GM21515 (cell line): ENCODE data around the gene AGTRAP.

Source experiments
- ATAC-seq: cut with Tn5 transposase; IDR thresholded peaks from one replicate; pipeline ENCODE4 v1.9.1; 2021; ENCODE audit not compliant: unreplicated experiment

Gene AGTRAP

DNA sequence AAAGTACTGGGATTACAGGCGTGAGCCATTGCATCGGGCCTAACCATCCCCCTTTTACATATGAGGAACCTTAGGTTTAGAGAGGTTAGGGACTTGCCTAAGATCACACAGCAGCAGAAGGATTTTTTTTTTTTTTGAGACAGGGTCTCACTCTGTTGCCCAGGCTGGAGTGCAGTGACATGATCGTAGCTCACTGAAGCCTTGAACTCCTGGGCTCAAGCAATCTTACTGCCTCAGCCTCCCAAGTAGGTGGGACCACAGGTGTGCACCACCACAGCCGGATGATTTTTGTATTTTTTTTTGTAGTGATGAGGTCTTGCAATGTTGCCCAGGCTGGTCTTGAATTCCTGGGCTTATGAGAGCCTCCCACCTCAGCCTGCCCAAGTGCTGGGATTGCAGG, 23.9 kb downstream of the AGTRAP start:
- ATAC-seq, result no peak

DNA sequence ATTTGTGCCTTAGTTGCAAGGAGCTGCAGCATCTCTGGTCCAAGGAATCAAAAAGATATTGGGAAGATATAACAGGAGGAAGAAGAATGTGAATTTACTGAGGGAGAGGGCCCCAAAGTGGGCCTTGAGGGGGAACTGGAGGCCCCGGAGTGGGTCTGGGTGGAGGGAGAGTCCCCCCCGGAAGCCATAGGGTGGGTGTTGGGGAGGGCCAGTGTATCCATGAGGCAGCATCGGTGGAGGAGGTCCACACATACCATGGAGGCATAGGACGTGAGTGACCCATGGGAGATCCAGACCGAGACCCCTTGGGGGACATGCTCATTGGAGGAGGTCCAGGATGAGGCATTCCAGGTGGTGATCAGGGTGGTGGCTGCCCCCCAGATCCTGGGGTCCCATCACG, 25.3 kb downstream of the AGTRAP start:
- ATAC-seq, result no peak

DNA sequence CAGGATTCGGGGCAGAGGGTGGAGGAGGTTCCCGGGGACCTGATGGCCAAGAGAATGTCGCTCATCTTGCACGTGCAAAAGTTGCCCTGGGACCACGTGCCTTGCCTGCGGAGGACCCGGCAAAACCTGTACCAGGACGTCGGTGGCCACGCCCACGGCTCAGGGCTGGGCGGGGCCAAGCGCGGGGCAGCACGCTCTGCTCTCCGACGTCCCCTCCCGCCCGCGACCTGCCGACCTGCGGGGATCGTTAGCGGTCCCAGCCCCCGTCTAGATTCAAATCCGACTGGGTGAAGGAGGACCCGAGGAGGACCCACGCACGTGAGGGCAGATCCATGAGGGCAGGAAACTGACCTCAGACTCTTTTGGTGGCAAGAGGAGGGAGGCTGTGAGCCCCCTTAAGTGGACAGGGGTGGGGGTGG, 26.1 kb downstream of the AGTRAP start, which contains the start of gene C1orf167:
Gene C1orf167, plus strand, starts transcription at position 206 of the 419 bp plus-strand sequence. CDS start 2,208 bp downstream, outside the sequence.
- ATAC-seq, result no peak

DNA sequence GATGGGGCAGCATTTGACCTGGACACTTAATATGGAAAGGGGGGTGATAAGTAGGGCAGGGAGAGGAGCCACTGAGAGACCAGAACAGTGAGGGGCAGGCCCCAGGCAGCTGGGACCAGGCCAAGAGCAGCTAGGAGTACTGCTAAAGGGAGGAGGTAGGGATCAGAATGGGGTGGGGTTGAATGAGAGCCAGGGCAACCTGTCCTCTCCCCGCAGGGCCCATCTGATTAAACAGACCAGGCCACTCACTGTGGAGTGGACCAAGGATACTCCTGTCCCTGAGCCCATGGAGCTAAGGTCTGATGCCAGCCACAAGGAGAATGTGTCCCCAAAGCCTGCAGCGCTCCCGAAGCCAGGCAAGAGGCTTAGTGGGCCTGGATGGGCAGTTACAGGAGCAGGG, 28.2 kb downstream of the AGTRAP start:
- no peak for ATAC-seq

DNA sequence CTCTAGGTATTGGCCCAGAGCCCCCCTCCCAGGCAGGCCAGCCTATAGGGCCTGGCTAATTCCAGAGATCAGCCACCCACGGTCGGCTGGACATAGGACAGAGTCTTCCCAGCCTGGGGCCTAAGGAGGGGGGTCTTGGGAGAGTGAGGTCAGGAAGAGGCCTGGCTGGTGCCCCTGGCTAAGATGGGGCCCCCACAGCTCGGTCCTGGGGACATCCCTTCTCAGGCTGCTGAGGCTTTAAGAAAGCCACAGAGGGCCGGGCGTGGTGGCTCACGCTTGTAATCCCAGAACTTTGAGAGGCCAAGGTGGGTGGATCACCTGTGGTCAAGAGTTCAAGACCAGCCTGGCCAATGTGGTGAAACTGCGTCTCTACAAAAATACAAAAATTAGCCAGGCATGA, 28.6 kb downstream of the AGTRAP start:
- no peak for ATAC-seq

DNA sequence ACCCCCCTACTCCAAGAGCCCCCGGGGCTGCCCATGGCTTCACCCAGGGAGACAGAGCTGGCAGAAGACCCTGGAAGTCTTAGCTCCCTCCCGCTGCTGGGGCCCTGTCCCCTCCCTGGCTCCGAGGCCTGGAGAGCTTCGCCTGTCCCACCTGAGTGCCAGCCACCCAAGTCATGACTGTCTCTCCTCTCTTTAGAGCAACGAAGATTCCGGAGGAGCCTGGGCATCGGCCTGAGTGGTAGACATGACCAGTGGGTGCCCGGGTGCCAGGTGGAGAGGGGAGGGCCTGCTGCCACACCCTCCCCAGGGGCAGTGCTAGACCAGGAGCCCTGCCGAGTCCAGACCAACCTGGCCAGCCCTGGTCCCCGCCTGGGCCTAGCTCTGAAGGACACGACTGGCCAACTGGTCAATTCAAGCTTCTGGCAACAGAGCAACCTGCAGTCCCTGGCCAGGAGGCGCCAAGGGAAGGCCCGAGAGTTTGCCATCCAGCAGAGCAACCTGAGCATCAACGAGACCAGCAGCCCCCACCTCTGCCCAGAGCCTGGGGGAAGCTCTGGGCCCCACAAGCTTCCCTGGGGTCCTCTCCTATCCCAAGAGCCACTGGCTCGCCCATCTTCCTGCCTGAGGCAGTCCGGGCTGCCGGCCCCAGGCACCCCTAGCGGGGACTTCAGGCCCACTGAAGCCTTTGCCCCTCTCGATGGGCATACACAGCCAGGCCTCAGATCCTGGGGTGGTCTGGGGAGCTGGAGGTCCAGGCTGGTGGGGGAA, 29.9 kb downstream of the AGTRAP start:
- no peak for ATAC-seq

DNA sequence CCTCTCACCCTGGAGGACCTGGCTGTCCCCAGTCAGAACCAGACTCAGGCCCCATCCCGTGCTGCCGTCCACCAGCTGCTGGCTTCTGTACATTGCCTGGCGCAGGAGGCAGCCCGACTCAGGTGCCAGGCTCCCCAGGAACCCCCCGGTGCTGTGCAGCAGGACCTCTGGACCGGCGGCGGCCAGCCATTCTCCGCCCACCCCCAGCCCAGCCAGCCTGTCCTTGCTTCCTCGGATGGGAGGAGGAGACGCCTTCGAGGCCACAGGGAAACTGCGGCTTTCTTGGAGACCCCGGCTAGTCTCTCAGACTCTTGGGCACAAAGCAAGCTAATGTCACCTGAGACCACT, 30.5 kb downstream of the AGTRAP start:
- ATAC-seq, result no peak

DNA sequence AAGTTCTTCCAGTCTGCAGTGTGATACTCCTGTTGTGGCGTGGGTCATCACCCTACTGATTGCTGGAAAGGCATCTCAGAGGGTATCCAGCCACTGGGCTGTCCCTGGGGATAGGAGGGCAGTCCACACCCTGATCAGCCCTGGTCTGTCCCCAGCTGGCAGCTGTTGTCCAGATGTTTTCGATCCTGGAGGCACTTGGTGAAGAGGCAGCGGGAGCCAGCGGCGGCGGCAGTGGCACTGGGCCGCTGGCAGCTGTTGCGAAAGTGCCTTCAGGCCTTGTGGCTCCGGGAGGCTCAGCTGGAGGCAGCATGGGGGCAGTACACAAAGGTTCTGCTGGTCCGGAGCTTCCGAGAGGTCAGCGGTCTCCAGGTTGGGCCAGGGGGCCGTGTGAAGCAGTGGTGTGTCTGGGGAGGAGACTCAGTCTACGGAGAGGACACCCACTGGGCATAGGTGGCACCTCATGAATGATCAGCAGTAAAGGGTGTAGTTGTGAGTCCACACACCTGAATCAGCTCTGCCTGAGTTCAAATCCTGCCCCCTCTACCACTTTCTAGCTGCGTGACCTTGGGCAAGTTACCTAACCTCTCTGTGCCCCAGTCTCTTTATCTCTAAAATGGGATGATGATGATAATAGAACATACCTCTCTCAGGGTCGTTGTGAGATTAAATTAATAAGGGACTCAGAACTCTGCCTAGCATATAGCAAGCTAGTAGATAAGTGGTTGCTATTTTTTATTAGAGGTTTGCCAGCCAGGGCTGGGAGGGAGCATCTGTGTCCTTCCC, 32.2 kb downstream of the AGTRAP start:
- ATAC-seq, result no peak

DNA sequence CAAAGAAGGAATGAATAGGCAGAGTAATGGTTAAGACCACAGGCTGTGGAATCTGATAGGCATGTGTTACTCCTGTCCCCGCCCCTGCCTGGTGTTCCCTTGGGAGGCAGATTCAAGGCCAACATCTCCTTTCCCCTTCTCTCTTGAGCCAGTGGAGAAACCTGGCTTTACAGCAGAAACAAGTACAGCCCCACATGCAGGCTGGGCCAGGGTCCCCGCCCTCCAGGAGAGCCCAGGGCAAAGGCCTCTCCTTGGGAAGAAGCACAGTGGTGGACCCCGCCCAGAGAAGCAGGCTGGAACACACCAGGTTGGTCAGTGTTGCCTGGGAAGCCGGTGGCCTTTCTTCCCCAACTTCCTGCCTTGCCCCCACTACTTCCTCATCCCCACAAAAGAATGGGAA, 32.9 kb downstream of the AGTRAP start:
- no peak for ATAC-seq

DNA sequence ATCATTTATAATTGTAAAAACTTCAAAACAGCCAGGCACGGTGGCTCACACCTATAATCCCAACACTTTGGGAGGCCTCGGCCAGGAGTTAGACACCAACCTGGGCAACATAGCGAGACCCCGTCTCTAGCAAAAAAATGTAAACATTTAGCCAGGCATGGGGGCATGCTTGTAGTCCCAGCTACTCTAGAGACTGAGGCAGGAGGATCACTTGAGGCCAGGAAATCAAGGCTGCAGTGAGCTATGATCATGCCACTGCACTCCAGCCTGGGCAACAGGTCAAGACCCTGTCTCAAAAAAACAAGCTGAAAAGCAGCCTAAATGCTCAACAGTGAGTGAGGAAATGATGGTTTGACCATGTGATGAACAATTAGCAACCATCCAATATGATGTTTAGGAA, 33.3 kb downstream of the AGTRAP start:
- no peak for ATAC-seq

DNA sequence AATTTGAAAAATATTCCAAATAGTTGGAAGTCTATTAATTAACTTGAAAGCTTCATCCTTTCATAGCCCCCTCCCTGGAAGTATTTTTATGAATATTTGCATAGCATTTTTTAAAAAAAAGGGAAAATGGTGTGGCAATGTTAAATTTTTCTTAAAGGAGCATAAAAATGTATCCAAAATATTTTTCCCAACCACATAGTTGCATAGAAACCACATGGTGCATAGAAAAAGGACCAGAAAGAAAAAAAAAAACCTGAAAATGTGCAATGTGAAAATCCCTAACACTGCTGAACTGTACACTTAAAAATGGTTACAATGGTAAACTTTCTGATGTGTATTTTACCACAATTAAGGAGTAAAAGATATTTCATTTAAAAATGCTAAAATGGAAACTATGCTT, 34.1 kb downstream of the AGTRAP start:
- ATAC-seq, result no peak

DNA sequence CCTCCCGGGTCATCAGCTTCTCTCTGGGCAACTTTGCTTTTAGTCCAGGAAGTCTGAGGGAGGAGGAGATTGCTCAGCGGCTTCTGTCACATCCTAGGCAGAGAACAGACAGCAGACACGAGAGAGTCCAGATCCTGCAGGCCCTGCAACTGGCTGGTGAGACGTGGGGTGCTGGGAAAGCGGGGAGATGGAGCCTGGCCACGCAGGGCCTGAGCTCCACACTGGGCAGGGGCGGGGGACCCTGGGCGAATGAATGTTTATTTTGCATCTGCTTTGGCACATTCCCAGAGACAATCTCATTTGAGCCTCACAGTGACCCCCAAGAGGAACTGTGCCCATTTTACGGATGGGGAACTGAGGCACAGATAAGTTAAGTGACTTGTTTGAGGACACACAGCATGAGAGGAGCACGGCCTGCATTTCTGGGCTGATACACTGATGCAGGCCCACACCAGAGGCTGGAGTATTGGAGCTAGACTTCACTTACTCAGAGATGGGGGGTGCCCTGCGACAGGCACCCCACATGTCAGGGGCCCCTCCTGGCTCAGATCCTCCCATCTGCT, 35.6 kb downstream of the AGTRAP start:
- ATAC-seq, result no peak

DNA sequence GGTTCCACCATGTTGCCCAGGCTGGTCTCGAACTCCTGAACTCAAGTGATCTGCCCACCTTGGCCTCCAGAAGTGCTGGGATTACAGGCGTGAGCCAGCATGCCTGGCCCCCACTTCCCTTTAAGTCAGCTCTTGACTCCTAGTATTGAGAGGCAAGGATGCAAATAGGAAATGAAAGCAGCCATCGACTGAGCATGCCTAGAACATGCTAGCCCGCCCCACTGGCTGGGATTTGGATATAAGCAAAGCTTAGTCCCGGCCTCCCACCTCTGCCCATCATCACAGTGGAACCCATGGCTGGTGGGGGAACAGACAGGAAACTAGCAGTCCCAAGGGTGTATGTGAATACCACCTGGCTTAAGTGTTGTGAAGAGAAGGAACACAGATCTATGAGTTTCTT, 36.5 kb downstream of the AGTRAP start:
- ATAC-seq, result no peak

DNA sequence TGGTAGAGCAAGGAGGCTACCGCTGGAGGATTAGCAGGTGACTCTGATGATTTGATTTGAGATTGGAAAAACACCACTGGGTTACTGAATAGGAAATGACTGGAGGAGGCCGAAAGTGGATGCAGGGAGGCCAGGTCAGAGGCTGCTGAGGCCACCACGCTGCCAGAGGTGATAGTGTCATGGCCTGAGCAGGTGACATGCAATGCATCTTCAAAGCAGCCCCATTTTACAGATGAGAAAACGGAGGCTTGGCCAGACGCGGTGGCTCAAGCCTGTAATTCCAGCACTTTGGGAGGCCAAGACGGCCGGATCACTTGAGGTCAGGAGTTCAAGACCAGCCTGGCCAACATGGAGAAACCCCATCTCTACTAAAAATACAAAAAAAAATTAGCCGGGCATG, 38.8 kb downstream of the AGTRAP start:
- ATAC-seq, result no peak

DNA sequence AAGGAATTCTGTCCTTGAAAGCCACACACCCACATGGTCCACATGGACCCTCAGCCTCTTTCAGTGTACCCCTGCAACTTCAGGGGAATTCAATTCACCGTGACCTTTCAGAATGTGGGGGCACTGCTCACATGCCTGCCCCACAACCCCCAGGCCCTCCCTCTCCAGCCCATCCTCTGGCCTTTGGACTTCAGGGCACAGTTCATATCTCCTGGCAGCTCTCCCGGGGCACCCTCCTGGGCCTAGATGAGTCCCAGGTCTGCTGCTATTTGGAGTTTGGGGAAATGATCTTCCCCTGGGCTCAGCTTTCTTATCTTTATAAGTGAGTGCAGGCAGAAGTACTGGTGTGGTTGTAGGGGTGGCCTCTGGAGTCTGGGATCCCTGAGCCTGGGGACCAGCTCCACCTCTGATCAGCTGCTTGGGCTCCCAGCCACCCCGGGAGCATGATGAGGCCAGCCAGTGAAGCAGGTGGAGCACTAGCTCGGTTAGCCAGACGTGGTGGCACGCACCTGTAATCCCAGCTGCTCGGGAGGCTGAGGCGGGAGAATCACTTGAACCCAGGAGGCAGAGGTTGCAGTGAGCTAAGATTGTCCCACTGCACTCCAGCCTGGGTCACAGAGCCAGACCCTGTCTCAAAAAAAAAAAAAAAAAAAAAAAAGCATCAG, 41.9 kb downstream of the AGTRAP start:
- no peak for ATAC-seq

DNA sequence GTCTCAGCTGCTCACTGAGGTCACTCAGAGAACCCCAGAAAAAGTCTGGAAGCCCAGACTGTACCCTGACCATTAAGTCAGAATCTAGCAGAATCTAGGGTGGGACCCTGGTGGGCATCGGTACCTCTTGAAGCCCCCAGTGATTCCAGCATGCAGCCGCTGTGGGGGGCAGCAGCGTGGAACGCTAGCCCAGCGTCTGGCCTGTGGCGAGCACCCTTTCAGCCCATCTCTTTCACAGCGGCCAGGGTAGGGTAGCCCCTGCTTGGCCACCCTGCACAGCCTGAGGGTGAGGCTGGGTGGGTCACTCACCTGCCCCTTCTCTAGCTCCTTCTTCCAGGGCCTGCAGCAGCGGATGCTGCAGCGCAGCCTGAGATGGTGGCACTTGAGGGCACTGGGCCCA, 42.4 kb downstream of the AGTRAP start:
- ATAC-seq, result no peak

DNA sequence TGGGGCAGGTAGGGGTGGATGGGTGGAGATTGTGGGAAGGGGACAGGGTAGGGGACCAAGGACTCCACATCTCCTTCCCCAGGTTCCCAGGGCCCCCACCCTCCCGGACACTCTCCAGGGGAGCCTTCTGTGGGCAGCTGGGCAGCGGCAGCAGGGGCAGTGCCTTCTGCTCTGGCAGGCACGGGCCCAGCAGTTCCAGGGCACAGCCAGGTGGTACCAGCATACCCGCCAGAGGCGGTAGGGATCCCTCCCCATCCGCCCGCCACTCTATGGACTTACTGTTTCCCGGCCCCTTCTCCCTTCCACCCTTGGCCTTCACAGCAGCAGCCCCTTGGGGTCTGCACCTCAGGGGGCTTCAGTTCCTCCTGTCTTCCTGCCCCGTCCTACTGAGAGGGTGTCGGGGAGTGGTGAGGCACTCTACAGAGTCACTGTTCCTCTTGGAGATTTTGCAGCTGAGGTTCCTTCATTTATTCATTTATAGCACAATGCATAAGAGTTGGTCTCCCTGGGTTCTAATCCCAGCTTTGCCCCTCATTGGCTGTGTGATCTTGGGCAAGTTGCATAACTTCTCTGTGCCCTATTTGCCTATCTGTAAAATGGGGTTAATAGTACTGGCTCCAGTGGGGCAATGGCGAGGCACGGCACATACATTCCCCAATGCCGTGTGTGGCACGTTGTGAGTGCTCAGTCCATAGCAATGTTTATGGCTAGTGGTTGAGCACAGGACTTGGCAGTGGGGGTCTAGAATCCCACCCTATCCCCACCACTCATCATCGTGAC, 43.1 kb downstream of the AGTRAP start:
- no peak for ATAC-seq

DNA sequence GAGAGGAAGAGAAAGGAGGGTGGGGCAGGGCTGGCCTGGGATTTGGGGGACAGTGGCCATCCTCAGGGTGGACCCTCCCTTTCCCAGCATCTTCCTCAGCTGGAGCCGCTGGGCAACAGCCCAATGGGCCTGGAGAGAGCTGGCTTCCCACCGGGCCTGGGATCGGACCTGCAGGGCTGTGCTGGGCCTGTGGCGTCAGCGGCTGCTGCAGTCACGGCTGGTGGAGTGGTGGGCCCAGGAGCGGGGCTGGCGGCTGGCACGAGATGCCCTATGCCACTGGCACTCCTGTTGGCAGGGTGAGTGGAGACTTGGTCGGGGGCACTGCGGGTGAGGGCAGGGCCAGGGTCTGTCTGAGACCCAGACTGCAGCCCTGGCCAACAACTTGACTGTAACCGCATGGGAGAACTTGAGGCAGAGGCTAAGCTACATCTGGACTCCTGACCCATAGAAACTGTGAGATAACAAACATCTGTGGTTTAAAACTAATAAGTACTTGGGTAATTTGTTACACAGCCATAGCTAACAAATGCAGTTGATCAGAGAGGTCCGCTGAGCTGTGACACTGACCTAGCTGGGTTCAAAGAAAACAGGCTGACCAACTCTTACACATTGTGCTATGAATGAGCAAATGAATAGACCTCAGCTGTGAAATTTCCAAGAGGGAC, 43.9 kb downstream of the AGTRAP start:
- no peak for ATAC-seq

DNA sequence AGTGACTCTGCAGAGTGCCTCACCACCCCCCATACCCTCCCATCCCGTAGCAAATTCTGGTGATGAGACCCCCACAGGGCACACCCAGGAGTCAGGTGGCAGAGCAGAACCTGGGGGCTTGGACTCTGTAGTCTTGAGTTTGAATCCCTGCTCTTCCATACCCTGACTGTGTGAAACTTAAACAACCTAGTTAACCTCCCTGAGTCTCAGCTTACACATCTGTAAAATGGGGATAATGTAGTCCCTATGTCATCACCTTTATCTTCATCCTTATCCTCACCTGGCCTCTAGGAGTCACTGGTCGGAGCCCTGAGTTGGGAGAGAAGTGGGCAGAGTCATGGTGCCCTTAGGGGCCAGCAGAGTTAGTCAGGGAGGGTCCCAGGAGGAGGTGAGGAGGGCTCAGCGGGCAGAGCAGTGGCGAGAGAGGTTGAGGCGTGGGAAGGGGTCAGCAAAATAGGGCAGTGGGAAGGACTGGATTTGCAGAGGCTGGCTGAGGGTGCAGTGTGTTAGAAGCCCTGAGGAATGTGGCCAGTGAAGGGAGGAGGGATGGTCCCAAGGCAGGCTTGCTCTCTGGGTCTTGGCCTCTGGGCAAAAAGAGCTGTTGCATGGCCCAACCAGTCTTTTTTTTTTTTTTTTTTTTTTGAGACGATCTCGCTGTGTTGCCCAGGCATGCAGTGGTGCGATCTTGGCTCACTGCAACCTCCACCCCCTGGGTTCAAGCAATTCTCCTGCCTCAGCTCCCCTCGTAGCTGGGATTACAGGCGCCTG, 44.6 kb downstream of the AGTRAP start:
- ATAC-seq, result no peak

DNA sequence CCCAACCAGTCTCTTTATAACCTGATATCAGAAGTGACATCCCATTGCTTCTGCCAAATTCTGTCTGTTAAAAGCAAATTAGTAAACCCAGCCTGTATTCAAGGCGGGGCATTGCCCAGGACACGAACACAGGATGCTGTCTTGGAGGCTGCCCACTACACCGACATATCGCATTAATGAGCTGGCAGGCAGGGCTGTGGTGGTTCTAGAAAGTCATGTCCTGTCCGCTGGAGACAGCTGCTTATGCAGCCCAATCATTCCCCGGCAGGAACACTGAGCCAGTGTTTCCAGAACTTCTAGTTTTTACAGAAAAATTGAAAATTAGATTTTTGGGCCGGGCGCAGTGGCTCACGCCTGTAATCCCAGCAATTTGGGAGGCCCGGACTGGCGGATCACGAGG, 45.4 kb downstream of the AGTRAP start:
- ATAC-seq, result no peak
